Smooth muscle cell (in vitro differentiated cells): ENCODE data around the gene GPLD1. TPM values are rescaled to one million over a fixed set of nuclear protein-coding genes. Genes with fewer than 3 reads are reported as not detected.

Source experiments
- DNase-seq: peaks from one replicate; lab custom pipeline; 2025; ENCODE audit not compliant: unreplicated experiment; lab: John Stamatoyannopoulos, UW
- H2AFZ ChIP-seq: fragments of 200-600 bp; sonication (generic); 2 replicates; pipeline ENCODE4 v1.6.0; 2016; ENCODE audit warnings: antibody characterized with exemption, low read depth, mild to moderate bottlenecking
- H3F3A ChIP-seq: fragments of 200-600 bp; sonication (generic); 2 replicates; pipeline ENCODE4 v1.6.0; 2017; ENCODE audit warnings: antibody characterized with exemption, low read depth
- H3K27ac ChIP-seq: fragments of 200-600 bp; sonication (generic); 2 replicates; pipeline ENCODE4 v1.5.1; 2016; ENCODE audit warnings: low read depth, mild to moderate bottlenecking
- H3K27me3 ChIP-seq: fragments of 200-600 bp; sonication (generic); 2 replicates; pipeline ENCODE4 v1.6.1; 2016; ENCODE audit warnings: low read depth, mild to moderate bottlenecking
- H3K36me3 ChIP-seq: fragments of 200-600 bp; sonication (generic); 2 replicates; pipeline ENCODE4 v1.5.1; 2016; ENCODE audit warnings: low read depth
- H3K4me1 ChIP-seq: fragments of 200-600 bp; sonication (generic); 2 replicates; pipeline ENCODE4 v1.5.1; 2016; ENCODE audit warnings: low read depth
- H3K4me2 ChIP-seq: fragments of 200-600 bp; sonication (generic); 2 replicates; pipeline ENCODE4 v1.6.0; 2016; ENCODE audit warnings: mild to moderate bottlenecking
- H3K4me3 ChIP-seq: fragments of 200-600 bp; sonication (generic); 2 replicates; pipeline ENCODE4 v1.5.1; 2016; ENCODE audit warnings: mild to moderate bottlenecking
- H3K79me2 ChIP-seq: fragments of 200-600 bp; sonication (generic); 2 replicates; pipeline ENCODE4 v1.6.0; 2016; ENCODE audit warnings: low read depth, mild to moderate bottlenecking
- H3K9ac ChIP-seq: fragments of 200-600 bp; sonication (generic); 2 replicates; pipeline ENCODE4 v1.6.0; 2016; ENCODE audit warnings: low read depth
- H3K9me3 ChIP-seq: fragments of 200-600 bp; sonication (generic); replicated peaks from 2 replicates; pipeline ENCODE4 v1.5.1; 2016; ENCODE audit warnings: low read depth
- H4K20me1 ChIP-seq: fragments of 200-600 bp; sonication (generic); 2 replicates; pipeline ENCODE4 v1.6.0; 2016; ENCODE audit warnings: low read depth
- WGBS: methylation state at CpG from one replicate; pipeline ENCODE4 v1.1.7; 2016; ENCODE audit warnings: low lambda C conversion rate; 5-methylcytosine and 5-hydroxymethylcytosine counted together
- polyA plus RNA-seq: library from polyadenylated mRNA; unstranded; fragments of >200 nt; fragmentation: Nextera tagmentation; extraction: Ambion mirVana; gene quantifications from 2 replicates; pipeline ENCODE4 v1.2.1, GENCODE V29; 2016
- total RNA-seq: library from RNA; depleted of rRNA; stranded (reverse); fragments of >200 nt; gene quantifications from 2 replicates; pipeline ENCODE4 v1.2.3, GENCODE V29; 2014
- TF ChIP-seq, protein P1 (sequence below): fragments of 200-600 bp; sonication (generic); IDR thresholded peaks from 2 replicates; pipeline ENCODE4 v1.5.1; 2017; ENCODE audit warnings: borderline replicate concordance, mild to moderate bottlenecking, antibody characterized with exemption; ENCODE audit not compliant: insufficient read depth, poor library complexity, severe bottlenecking

Gene GPLD1
- total and polyA plus RNA-seq, 2 experiments from 2014 or later: 0.13 to 0.14 TPM

GRCh38 chr6:24501914-24502313 is 12.5 kb upstream of the GPLD1 start:
- no peak overlapping the region for H2AFZ ChIP-seq
- no peaks in the 10 kb centered on the region for H3F3A ChIP-seq
- no peak overlapping the region for H3K27ac ChIP-seq
- no peaks in the 10 kb centered on the region for H4K20me1 ChIP-seq
- H3K9ac ChIP-seq: no peak overlapping the region
- no peak for DNase-seq
- no peak overlapping the region for H3K4me3 ChIP-seq
- no peaks in the 10 kb centered on the region for H3K79me2 ChIP-seq
- H3K4me2 ChIP-seq: no peak overlapping the region
- no peaks in the 10 kb centered on the region for H3K27me3 ChIP-seq
- TF ChIP-seq, protein P1, sequence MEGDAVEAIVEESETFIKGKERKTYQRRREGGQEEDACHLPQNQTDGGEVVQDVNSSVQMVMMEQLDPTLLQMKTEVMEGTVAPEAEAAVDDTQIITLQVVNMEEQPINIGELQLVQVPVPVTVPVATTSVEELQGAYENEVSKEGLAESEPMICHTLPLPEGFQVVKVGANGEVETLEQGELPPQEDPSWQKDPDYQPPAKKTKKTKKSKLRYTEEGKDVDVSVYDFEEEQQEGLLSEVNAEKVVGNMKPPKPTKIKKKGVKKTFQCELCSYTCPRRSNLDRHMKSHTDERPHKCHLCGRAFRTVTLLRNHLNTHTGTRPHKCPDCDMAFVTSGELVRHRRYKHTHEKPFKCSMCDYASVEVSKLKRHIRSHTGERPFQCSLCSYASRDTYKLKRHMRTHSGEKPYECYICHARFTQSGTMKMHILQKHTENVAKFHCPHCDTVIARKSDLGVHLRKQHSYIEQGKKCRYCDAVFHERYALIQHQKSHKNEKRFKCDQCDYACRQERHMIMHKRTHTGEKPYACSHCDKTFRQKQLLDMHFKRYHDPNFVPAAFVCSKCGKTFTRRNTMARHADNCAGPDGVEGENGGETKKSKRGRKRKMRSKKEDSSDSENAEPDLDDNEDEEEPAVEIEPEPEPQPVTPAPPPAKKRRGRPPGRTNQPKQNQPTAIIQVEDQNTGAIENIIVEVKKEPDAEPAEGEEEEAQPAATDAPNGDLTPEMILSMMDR: no peak
- H3K36me3 ChIP-seq: no peaks in the 10 kb centered on the region
- H3K4me1 ChIP-seq: no peaks in the 10 kb centered on the region
- no peaks in the 10 kb centered on the region for H3K9me3 ChIP-seq

GRCh38 chr6:24501374-24501773 is 12.0 kb upstream of the GPLD1 start:
- Histone ChIP-seq H2AFZ (no peak overlapping the region), H3K79me2 (no peaks in the 10 kb centered on the region), H3K27ac (no peak overlapping the region), H3K9ac (no peak overlapping the region), H3K27me3 (no peaks in the 10 kb centered on the region), H3K4me1 (no peaks in the 10 kb centered on the region), H3K9me3 (no peaks in the 10 kb centered on the region), H3F3A (no peaks in the 10 kb centered on the region), H3K4me2 (no peak overlapping the region), H3K36me3 (no peaks in the 10 kb centered on the region), H4K20me1 (no peaks in the 10 kb centered on the region), H3K4me3 (no peak overlapping the region)
- DNase-seq: no peak
- 83% methylated on average over 2 of the region's 2 CpGs for WGBS
- TF ChIP-seq, protein P1: no peak

GRCh38 chr6:24500683-24501082 is 11.3 kb upstream of the GPLD1 start:
- H3K27me3 ChIP-seq: no peaks in the 10 kb centered on the region

More at GRCh38 chr6:24500683-24501082, 11.3 kb upstream of the GPLD1 start:
- H3K4me3 ChIP-seq: no peak overlapping the region
- no peaks in the 10 kb centered on the region for H3K79me2 ChIP-seq
- DNase-seq: no peak
- H3K9ac ChIP-seq: no peak overlapping the region
- no peak overlapping the region for H3K27ac ChIP-seq
- TF ChIP-seq, protein P1: no peak
- H3K9me3 ChIP-seq: no peaks in the 10 kb centered on the region
- no peak overlapping the region for H2AFZ ChIP-seq
- H3K36me3 ChIP-seq: no peaks in the 10 kb centered on the region
- no peaks in the 10 kb centered on the region for H3K4me1 ChIP-seq
- H4K20me1 ChIP-seq: no peaks in the 10 kb centered on the region
- H3F3A ChIP-seq: no peaks in the 10 kb centered on the region
- no peak overlapping the region for H3K4me2 ChIP-seq
- WGBS: 83% methylated on average over 3 of the region's 3 CpGs
